BJ (cell line): ENCODE data around the gene ANXA6. TPM values are rescaled to one million over a fixed set of nuclear protein-coding genes. Genes with fewer than 3 reads are reported as not detected.
A peak's percentile ranks its signal among the peaks of the same experiment; 100 is the strongest.

Experiments used
- CTCF ChIA-PET: fragments of 350-600 bp; formaldehyde crosslinking; extraction: SDS; loops from one replicate; lab custom pipeline; 2021; ENCODE audit warnings: antibody characterized with exemption, inconsistent platforms; lab: Yijun Ruan, JAX
- POLR2A ChIA-PET: fragments of 300-600 bp; sonication (Branson Sonifier 250); formaldehyde crosslinking; extraction: SDS; loops from one replicate; lab custom pipeline; 2021; ENCODE audit warnings: antibody characterized with exemption; lab: Charles Lee
- DNase-seq: peaks from one replicate; pipeline ENCODE4 v3.0.0-alpha.2; 2011; ENCODE audit warnings: low read depth
- H3K27me3 ChIP-seq: 2 replicates; pipeline ENCODE4 v1.6.0; 2011; ENCODE audit warnings: low read length; ENCODE audit not compliant: control insufficient read depth, insufficient read depth
- H3K36me3 ChIP-seq: 2 replicates; pipeline ENCODE4 v1.5.1; 2011; ENCODE audit warnings: low read length; ENCODE audit not compliant: control insufficient read depth, insufficient read depth
- H3K4me3 ChIP-seq: 2 replicates; pipeline ENCODE4 v1.5.1; 2011; ENCODE audit warnings: low read depth, mild to moderate bottlenecking, control low read depth, low read length
- CTCF ChIP-seq: IDR thresholded peaks from 2 replicates; pipeline ENCODE4 v1.5.1; 2011; ENCODE audit warnings: low read depth, mild to moderate bottlenecking, control low read depth, inconsistent platforms, low read length, moderate library complexity; ENCODE audit not compliant: insufficient read depth
- polyA plus RNA-seq: library from polyadenylated mRNA; depleted of rRNA; stranded (reverse); fragments of >200 nt; gene quantifications from 2 replicates; pipeline ENCODE4 v1.2.3, GENCODE V29; 2011

The ANXA6 gene
- polyA plus RNA-seq, 1 experiment = 528 TPM

- Histone ChIP-seq H3K27me3 (no peaks in the 10 kb centered on the region), H3K36me3 (peaks cover 1% of the 10 kb centered on the region; the same call in 1 of the 2 replicates), H3K4me3 (no peak overlapping the region)
- peak; percentile 48 for TF ChIP-seq CTCF
- POLR2A ChIA-PET = interaction anchor here (1.2 kb wide), 1 partner anchor 12 kb away, joined by 6 read pairs; the partner anchor contains the start of gene TNIP1
- DNase-seq = peak; percentile 93
- CTCF ChIA-PET = interaction anchor here (0.6 to 2.2 kb wide), 8 partner anchors 12 to 45 kb away, joined by 3 to 19 read pairs (median 4); no protein-coding TSS in a partner anchor
These were observed 64.1 kb downstream of the ANXA6 start for GRCh38 chr5:151093476-151093889.

- H3K36me3 ChIP-seq = no peaks in the 10 kb centered on the region
- POLR2A ChIA-PET = interaction anchor here (1.0 to 1.2 kb wide), 2 partner anchors 11 to 12 kb away, joined by 3 to 6 read pairs; partner anchors contain the start of gene TNIP1
- no peak overlapping the region for H3K4me3 ChIP-seq
- no peak for DNase-seq
- TF ChIP-seq CTCF = no peak
- CTCF ChIA-PET = interaction anchor here (1.0 to 2.2 kb wide), 7 partner anchors 11 to 44 kb away, joined by 3 to 19 read pairs (median 4); no protein-coding TSS in a partner anchor
- H3K27me3 ChIP-seq = no peaks in the 10 kb centered on the region
These were observed 64.8 kb downstream of the ANXA6 start for GRCh38 chr5:151092762-151093161.

- H3K36me3 ChIP-seq = no peaks in the 10 kb centered on the region
- no peak for DNase-seq
- ChIA-PET POLR2A (no interaction called here), CTCF (interaction anchor here (0.7 to 1.8 kb wide), 5 partner anchors 8 to 87 kb away, joined by 3 to 8 read pairs (median 3); partner anchors contain the start of gene TNIP1)
- no peak for TF ChIP-seq CTCF
- H3K27me3 ChIP-seq = no peaks in the 10 kb centered on the region
- no peak overlapping the region for H3K4me3 ChIP-seq
These were observed 67.9 kb downstream of the ANXA6 start for GRCh38 chr5:151089726-151090125.

- CTCF ChIA-PET = interaction anchor here (0.9 to 1.5 kb wide), 2 partner anchors 20 to 37 kb away, joined by 3 to 8 read pairs; no protein-coding TSS in a partner anchor
These were observed 68.6 kb downstream of the ANXA6 start for GRCh38 chr5:151088986-151089385.

More at GRCh38 chr5:151088986-151089385, 68.6 kb downstream of the ANXA6 start:
- TF ChIP-seq CTCF = no peak
- POLR2A ChIA-PET = no interaction called here
- no peaks in the 10 kb centered on the region for H3K27me3 ChIP-seq
- no peaks in the 10 kb centered on the region for H3K36me3 ChIP-seq
- H3K4me3 ChIP-seq = no peak overlapping the region
- no peak for DNase-seq
